Mesenchymal stem cell (in vitro differentiated cells and primary cell): ENCODE measurements around the gene CDHR3.
"Not testable (repeated sequence)": the region's sequence is repeated elsewhere in the genome, so short reads cannot be mapped to it uniquely, and the experiment has no call there.

ENCODE experiments used
- DNase-seq: peaks from one replicate; pipeline ENCODE4 v3.0.0-alpha.2; 2013
- H2AFZ ChIP-seq: one replicate; pipeline ENCODE4 v1.6.1; 2013; ENCODE audit warnings: low read depth, mild to moderate bottlenecking, control low read depth, inconsistent platforms, low read length, moderate library complexity
- H2AK5ac ChIP-seq: 2 replicates; pipeline ENCODE4 v1.6.1; 2013; ENCODE audit warnings: low read length, moderate library complexity, mild to moderate bottlenecking, inconsistent platforms; ENCODE audit not compliant: severe bottlenecking
- H2BK120ac ChIP-seq: one replicate; pipeline ENCODE4 v1.6.1; 2013; ENCODE audit warnings: low read depth, mild to moderate bottlenecking, inconsistent platforms, low read length, moderate library complexity
- H2BK12ac ChIP-seq, 2 experiments: one replicate each; pipeline ENCODE4 v1.6.1; 2013; ENCODE audit warnings: inconsistent platforms in 2 of 2, low read length in 2 of 2, mild to moderate bottlenecking in 2 of 2, moderate library complexity in 2 of 2, control low read depth in 1 of 2
- H2BK15ac ChIP-seq: one replicate; pipeline ENCODE4 v1.6.1; 2013; ENCODE audit warnings: mild to moderate bottlenecking, low read depth, inconsistent platforms; ENCODE audit not compliant: poor library complexity, severe bottlenecking
- H2BK5ac ChIP-seq: 2 replicates; pipeline ENCODE4 v1.6.1; 2013; ENCODE audit warnings: low read depth, mild to moderate bottlenecking, low read length, control low read depth, inconsistent platforms; ENCODE audit not compliant: poor library complexity, severe bottlenecking
- H3K14ac ChIP-seq, 2 experiments: one replicate each; pipeline ENCODE4 v1.6.1; 2013; ENCODE audit warnings: inconsistent platforms in 2 of 2, low read length in 2 of 2, control low read depth in 1 of 2, mild to moderate bottlenecking in 1 of 2, moderate library complexity in 1 of 2
- H3K18ac ChIP-seq, 2 experiments: one replicate each; pipeline ENCODE4 v1.6.1; 2013; ENCODE audit warnings: inconsistent platforms in 2 of 2, low read length in 2 of 2, control low read depth in 1 of 2, low read depth in 1 of 2, mild to moderate bottlenecking in 1 of 2
- H3K23ac ChIP-seq, 2 experiments: one replicate each; pipeline ENCODE4 v1.6.1; 2013; ENCODE audit warnings: inconsistent platforms in 2 of 2, low read length in 2 of 2, mild to moderate bottlenecking in 2 of 2, moderate library complexity in 2 of 2, control low read depth in 1 of 2
- H3K27ac ChIP-seq: 2 replicates; pipeline ENCODE4 v1.5.1; 2013; ENCODE audit warnings: mild to moderate bottlenecking, moderate library complexity, low read length, control low read depth, inconsistent platforms; ENCODE audit not compliant: poor library complexity, severe bottlenecking
- H3K27me3 ChIP-seq, 2 experiments: 2 replicates each; pipeline versions ENCODE4 v1.6.1 to v1.7.0; 2013; ENCODE audit warnings: low read length in 2 of 2, mild to moderate bottlenecking in 2 of 2, moderate library complexity in 2 of 2, control low read depth in 1 of 2, inconsistent platforms in 1 of 2; ENCODE audit not compliant: control insufficient read depth in 1 of 2, insufficient read depth in 1 of 2
- H3K36me3 ChIP-seq, 2 experiments: 2 replicates each; pipeline versions ENCODE4 v1.6.1 to v1.7.0; 2013; ENCODE audit warnings: low read length in 2 of 2, control low read depth in 1 of 2, inconsistent platforms in 1 of 2, low read depth in 1 of 2, mild to moderate bottlenecking in 1 of 2; ENCODE audit not compliant: insufficient read depth in 2 of 2, control insufficient read depth in 1 of 2
- H3K4ac ChIP-seq, 2 experiments: one replicate each; pipeline ENCODE4 v1.6.1; 2013; ENCODE audit warnings: inconsistent platforms in 2 of 2, low read length in 2 of 2, mild to moderate bottlenecking in 2 of 2, moderate library complexity in 2 of 2, control low read depth in 1 of 2, low read depth in 1 of 2
- H3K4me1 ChIP-seq: 2 replicates; pipeline ENCODE4 v1.6.1; 2013; ENCODE audit warnings: low read depth, low read length, control low read depth; ENCODE audit not compliant: control insufficient read depth, insufficient read depth
- H3K4me2 ChIP-seq: 2 replicates; pipeline ENCODE4 v1.6.1; 2013; ENCODE audit warnings: low read length, mild to moderate bottlenecking, inconsistent platforms; ENCODE audit not compliant: poor library complexity, severe bottlenecking
- H3K4me3 ChIP-seq, 2 experiments: 2 replicates each; pipeline versions ENCODE4 v1.5.1 to v1.7.0; 2013; ENCODE audit warnings: low read length in 2 of 2, mild to moderate bottlenecking in 2 of 2, control low read depth in 1 of 2, low read depth in 1 of 2; ENCODE audit not compliant: insufficient read depth in 1 of 2
- H3K79me1 ChIP-seq: replicated peaks from 2 replicates; pipeline ENCODE4 v1.6.1; 2013; ENCODE audit warnings: mild to moderate bottlenecking, control low read depth, low read length, inconsistent platforms; ENCODE audit not compliant: poor library complexity, severe bottlenecking
- H3K9ac ChIP-seq: 2 replicates; pipeline ENCODE4 v1.7.0; 2013; ENCODE audit warnings: mild to moderate bottlenecking, low read length, moderate library complexity
- H3K9me3 ChIP-seq: 2 replicates; pipeline ENCODE4 v1.7.0; 2013; ENCODE audit warnings: mild to moderate bottlenecking, low read length; ENCODE audit not compliant: control insufficient read depth
- H4K8ac ChIP-seq: one replicate; pipeline ENCODE4 v1.6.1; 2013; ENCODE audit warnings: inconsistent platforms, mild to moderate bottlenecking, low read length, moderate library complexity
- H4K91ac ChIP-seq: one replicate; pipeline ENCODE4 v1.6.1; 2013; ENCODE audit warnings: mild to moderate bottlenecking, low read length, inconsistent platforms
- WGBS: methylation state at CpG from one replicate; pipeline ENCODE4 v1.1.7; 2013; ENCODE audit warnings: mixed read lengths; 5-methylcytosine and 5-hydroxymethylcytosine counted together

Gene CDHR3

GRCh38 chr7:105982388-105982787, 19.3 kb downstream of the CDHR3 start:
- no peak overlapping the region for H2AFZ ChIP-seq
- H2BK15ac ChIP-seq: no peak overlapping the region
- H3K9me3 ChIP-seq: no peaks in the 10 kb centered on the region
- no peak overlapping the region for H4K91ac ChIP-seq
- peaks cover 0 to 8% of the 10 kb centered on the region in 2 experiments for H3K36me3 ChIP-seq
- no peaks in the 10 kb centered on the region for H3K4me1 ChIP-seq
- no peak overlapping the region for H3K27ac ChIP-seq
- H3K4ac ChIP-seq: no peak overlapping the region
- no peak overlapping the region for H3K9ac ChIP-seq
- H3K27me3 ChIP-seq: peaks cover 0 to 39% of the 10 kb centered on the region in 2 experiments
- no peak overlapping the region for H3K14ac ChIP-seq
- H3K23ac ChIP-seq: no peak overlapping the region
- DNase-seq: no peak
- H2BK12ac ChIP-seq: no peak overlapping the region
- 78% methylated on average over 2 of the region's 2 CpGs for WGBS
- no peak overlapping the region for H4K8ac ChIP-seq
- no peak overlapping the region for H2AK5ac ChIP-seq
- no peaks in the 10 kb centered on the region for H3K79me1 ChIP-seq
- H2BK120ac ChIP-seq: no peak overlapping the region
- H3K4me2 ChIP-seq: no peak overlapping the region
- H3K18ac ChIP-seq: no peak overlapping the region
- H3K4me3 ChIP-seq: no peak overlapping the region
- no peak overlapping the region for H2BK5ac ChIP-seq

- DNase-seq, H3K9me3 ChIP-seq, H3K27ac ChIP-seq, H2BK12ac ChIP-seq, H2AFZ ChIP-seq, H4K91ac ChIP-seq, H3K14ac ChIP-seq, H3K23ac ChIP-seq, H2BK120ac ChIP-seq, H4K8ac ChIP-seq, H2BK15ac ChIP-seq, H3K4me1 ChIP-seq, H2BK5ac ChIP-seq, H3K9ac ChIP-seq, H3K18ac ChIP-seq, H3K4me3 ChIP-seq, H3K4ac ChIP-seq, H3K4me2 ChIP-seq, H3K36me3 ChIP-seq, H2AK5ac ChIP-seq, H3K79me1 ChIP-seq: not testable (repeated sequence)
- peaks cover 0 to 57% of the 10 kb centered on the region in 2 experiments for H3K27me3 ChIP-seq
- WGBS: 97% methylated on average over 6 of the region's 6 CpGs
Measured at GRCh38 chr7:105984808-105985207, 21.7 kb downstream of the CDHR3 start.

- Histone ChIP-seq H3K27ac (no peak overlapping the region), H3K18ac (no peak overlapping the region), H3K4ac (no peak overlapping the region), H2BK5ac (no peak overlapping the region), H2AK5ac (no peak overlapping the region), H2AFZ (no peak overlapping the region), H3K23ac (no peak overlapping the region), H3K4me3 (no peak overlapping the region), H4K91ac (no peak overlapping the region), H3K14ac (no peak overlapping the region), H3K4me1 (no peaks in the 10 kb centered on the region), H3K27me3 (peaks cover 0 to 60% of the 10 kb centered on the region in 2 experiments), H2BK15ac (no peak overlapping the region), H3K79me1 (no peaks in the 10 kb centered on the region), H3K4me2 (no peak overlapping the region), H3K9me3 (no peaks in the 10 kb centered on the region), H3K9ac (no peak overlapping the region), H3K36me3 (peaks cover 0 to 8% of the 10 kb centered on the region in 2 experiments), H2BK120ac (no peak overlapping the region), H4K8ac (no peak overlapping the region), H2BK12ac (no peak overlapping the region)
- DNase-seq: no peak
- WGBS: 47% methylated on average over 2 of the region's 4 CpGs
Measured at GRCh38 chr7:105985229-105985628, 22.2 kb downstream of the CDHR3 start.

GRCh38 chr7:105985672-105986215, 22.7 kb downstream of the CDHR3 start:
- H2BK120ac ChIP-seq: no peak overlapping the region
- no peak overlapping the region for H4K91ac ChIP-seq
- H3K4me1 ChIP-seq: no peaks in the 10 kb centered on the region
- 48% methylated on average over 2 of the region's 2 CpGs for WGBS
- peaks cover 0 to 60% of the 10 kb centered on the region in 2 experiments for H3K27me3 ChIP-seq
- H2BK15ac ChIP-seq: no peak overlapping the region
- H2BK12ac ChIP-seq: no peak overlapping the region
- no peak overlapping the region for H2AFZ ChIP-seq
- no peaks in the 10 kb centered on the region for H3K79me1 ChIP-seq
- no peaks in the 10 kb centered on the region for H3K9me3 ChIP-seq
- DNase-seq: no peak
- H3K23ac ChIP-seq: no peak overlapping the region
- H2BK5ac ChIP-seq: no peak overlapping the region
- H3K18ac ChIP-seq: no peak overlapping the region
- H3K36me3 ChIP-seq: peaks cover 0 to 8% of the 10 kb centered on the region in 2 experiments
- H3K4ac ChIP-seq: no peak overlapping the region
- no peak overlapping the region for H3K27ac ChIP-seq
- no peak overlapping the region for H4K8ac ChIP-seq
- no peak overlapping the region for H3K4me2 ChIP-seq
- H3K9ac ChIP-seq: no peak overlapping the region
- H3K4me3 ChIP-seq: no peak overlapping the region
- no peak overlapping the region for H3K14ac ChIP-seq
- H2AK5ac ChIP-seq: no peak overlapping the region
